ENCODE results near the gene SUCLG2. TPM values are rescaled to one million over a fixed set of nuclear protein-coding genes. Genes with fewer than 3 reads are reported as not detected.

Gene SUCLG2
- total RNA-seq, 1 experiment from 2014 or later, result 53.5 TPM

- Mint-ChIP-seq H3K4me3 (ENCODE audit: unreplicated experiment) (no peak overlapping the region), H3K36me3 (ENCODE audit: insufficient read depth, unreplicated experiment) (no peaks in the 10 kb centered on the region), H3K27ac (ENCODE audit: unreplicated experiment) (no peak overlapping the region), H3K9me3 (ENCODE audit: unreplicated experiment) (no peaks in the 10 kb centered on the region), H3K4me1 (ENCODE audit: low read depth, unreplicated experiment) (no peaks in the 10 kb centered on the region), H3K27me3 (ENCODE audit: insufficient read depth, unreplicated experiment) (no peaks in the 10 kb centered on the region)
- BruUV-seq (replicated peaks), result no TSS peak
- no peak for TF ChIP-seq CTCF (IDR thresholded peaks at IDR 0.05; ENCODE audit: insufficient read depth in 1 of 2, low read depth in 1 of 2, low read length in 1 of 2, severe bottlenecking in 1 of 2, unreplicated experiment in 1 of 2)
- Histone ChIP-seq H3K27me3 (replicated peaks; ENCODE audit: control insufficient read depth, insufficient read depth, low read length) (no peaks in the 10 kb centered on the region), H3K9me3 (no peaks in the 10 kb centered on the region), H3K4me3 (ENCODE audit: low read depth, low read length) (no peak overlapping the region), H3K4me1 (no peaks in the 10 kb centered on the region), H3K36me3 (ENCODE audit: control insufficient read depth, insufficient read depth, low read length) (no peaks in the 10 kb centered on the region)
- ChIA-PET CTCF (no interaction called here), POLR2A (no interaction called here)
- DNase-seq, result no peak
- intact Hi-C loops (cut with micrococcal nuclease; ENCODE audit: unreplicated experiment), result no loop called here
Observed at GRCh38 chr3:67678665-67679064, 24.3 kb upstream of the SUCLG2 start.

GRCh38 chr3:67674055-67674454, 19.6 kb upstream of the SUCLG2 start:
- H3K9me3 ChIP-seq, result no peaks in the 10 kb centered on the region
- DNase-seq, result no peak
- H3K4me3 ChIP-seq (ENCODE audit: low read depth, low read length), result no peak overlapping the region
- ChIA-PET CTCF (no interaction called here), POLR2A (no interaction called here)
- H3K27me3 Mint-ChIP-seq (ENCODE audit: insufficient read depth, unreplicated experiment), result no peaks in the 10 kb centered on the region
- intact Hi-C loops (cut with micrococcal nuclease; ENCODE audit: unreplicated experiment), result no loop called here
- no peak for TF ChIP-seq CTCF (IDR thresholded peaks at IDR 0.05; ENCODE audit: insufficient read depth in 1 of 2, low read depth in 1 of 2, low read length in 1 of 2, severe bottlenecking in 1 of 2, unreplicated experiment in 1 of 2)
- BruUV-seq (replicated peaks), result no TSS peak
- no peaks in the 10 kb centered on the region for H3K36me3 ChIP-seq (ENCODE audit: control insufficient read depth, insufficient read depth, low read length)
- no peaks in the 10 kb centered on the region for H3K27me3 ChIP-seq (replicated peaks; ENCODE audit: control insufficient read depth, insufficient read depth, low read length)
- no peak overlapping the region for H3K27ac Mint-ChIP-seq (ENCODE audit: unreplicated experiment)
- H3K36me3 Mint-ChIP-seq (ENCODE audit: insufficient read depth, unreplicated experiment), result no peaks in the 10 kb centered on the region
- no peaks in the 10 kb centered on the region for H3K9me3 Mint-ChIP-seq (ENCODE audit: unreplicated experiment)
- no peaks in the 10 kb centered on the region for H3K4me1 ChIP-seq
- no peaks in the 10 kb centered on the region for H3K4me1 Mint-ChIP-seq (ENCODE audit: low read depth, unreplicated experiment)
- H3K4me3 Mint-ChIP-seq (ENCODE audit: unreplicated experiment), result no peak overlapping the region

GRCh38 chr3:67662733-67663132, 8.3 kb upstream of the SUCLG2 start:
- H3K9me3 ChIP-seq, result no peaks in the 10 kb centered on the region
- POLR2A ChIA-PET, result no interaction called here
- no peaks in the 10 kb centered on the region for H3K9me3 Mint-ChIP-seq (ENCODE audit: unreplicated experiment)
- TF ChIP-seq CTCF (IDR thresholded peaks at IDR 0.05; ENCODE audit: insufficient read depth in 1 of 2, low read depth in 1 of 2, low read length in 1 of 2, severe bottlenecking in 1 of 2, unreplicated experiment in 1 of 2), result no peak
- CTCF ChIA-PET, result no interaction called here
- no peaks in the 10 kb centered on the region for H3K4me1 ChIP-seq
- no peak overlapping the region for H3K27ac Mint-ChIP-seq (ENCODE audit: unreplicated experiment)
- no peaks in the 10 kb centered on the region for H3K4me1 Mint-ChIP-seq (ENCODE audit: low read depth, unreplicated experiment)
- H3K27me3 ChIP-seq (replicated peaks; ENCODE audit: control insufficient read depth, insufficient read depth, low read length), result no peaks in the 10 kb centered on the region
- no peak for DNase-seq
- no peaks in the 10 kb centered on the region for H3K36me3 ChIP-seq (ENCODE audit: control insufficient read depth, insufficient read depth, low read length)
- no peaks in the 10 kb centered on the region for H3K36me3 Mint-ChIP-seq (ENCODE audit: insufficient read depth, unreplicated experiment)
- H3K4me3 Mint-ChIP-seq (ENCODE audit: unreplicated experiment), result no peak overlapping the region
- BruUV-seq (replicated peaks), result no TSS peak
- no peaks in the 10 kb centered on the region for H3K27me3 Mint-ChIP-seq (ENCODE audit: insufficient read depth, unreplicated experiment)
- no peak overlapping the region for H3K4me3 ChIP-seq (ENCODE audit: low read depth, low read length)
- intact Hi-C loops (cut with micrococcal nuclease; ENCODE audit: unreplicated experiment), result no loop called here

Data from Caco-2 (cell line).